Esophagus squamous epithelium (tissue), 5 donors: ENCODE measurements around the gene TSPAN18. TPM values are rescaled to one million over a fixed set of nuclear protein-coding genes. Genes with fewer than 3 reads are reported as not detected.

Experiments
- DNase-seq: peaks from one replicate; lab custom pipeline; 2025; lab: John Stamatoyannopoulos, UW
- H3K27ac ChIP-seq, 4 donors: fragments of 200-600 bp; sonication (generic); one replicate each; pipeline ENCODE4 v1.5.1; 2016 to 2019; ENCODE audit warnings: mild to moderate bottlenecking in 1 of 4
- H3K27me3 ChIP-seq, 4 donors: fragments of 200-600 bp; sonication (generic); 1 replicate in 3 of 4; 2 replicates in 1 of 4; pipeline versions ENCODE4 v1.5.1 to v1.6.0; 2017 to 2021; ENCODE audit warnings: antibody characterized with exemption in 1 of 4
- H3K36me3 ChIP-seq, 3 donors: fragments of 200-600 bp; sonication (generic); one replicate each; pipeline ENCODE4 v1.5.1; 2016 to 2019
- H3K4me1 ChIP-seq, 3 donors: fragments of 200-600 bp; sonication (generic); one replicate each; pipeline ENCODE4 v1.5.1; 2017 to 2019
- H3K4me3 ChIP-seq, 4 donors: fragments of 200-600 bp; sonication (generic); 1 replicate in 3 of 4; 2 replicates in 1 of 4; pipeline ENCODE4 v1.5.1; 2016 to 2019; ENCODE audit warnings: mild to moderate bottlenecking in 2 of 4, moderate library complexity in 1 of 4
- H3K9me3 ChIP-seq, 3 donors: fragments of 200-600 bp; sonication (generic); one replicate each; pipeline ENCODE4 v1.5.1; 2016 to 2019
- POLR2A ChIP-seq, 4 donors: fragments of 450-650 bp; IDR thresholded peaks; one replicate each; pipeline ENCODE4 v1.6.1; 2017; ENCODE audit warnings: antibody characterized with exemption in 4 of 4, mild to moderate bottlenecking in 4 of 4, moderate library complexity in 3 of 4
- WGBS, 2 donors: methylation state at CpG; one replicate each; pipeline ENCODE4 v1.1.5; 2018; 5-methylcytosine and 5-hydroxymethylcytosine counted together
- intact Hi-C: fragments of 100-400 bp; cut with DNase I; formaldehyde crosslinking; loops from one replicate; pipeline ENCODE4 v1.15.0; 2022
- total RNA-seq, 4 donors: library from RNA; depleted of rRNA; stranded (reverse); fragments of >200 nt; gene quantifications; one replicate each; pipeline ENCODE4 v1.1.0, GENCODE V29; 2016
- TF ChIP-seq, protein P1 (sequence below), 6 experiments: fragments of 450-650 bp in 4 of 6; fragments of 200-600 bp in 2 of 6; sonication (generic) in 2 of 6; IDR thresholded peaks; one replicate each; pipeline ENCODE4 v1.5.1; 2016 to 2019; ENCODE audit warnings: antibody characterized with exemption in 6 of 6, mild to moderate bottlenecking in 4 of 6, moderate library complexity in 4 of 6
- donor health status: DM: yes; HTN: yes; CAD: no.

Gene TSPAN18
- total RNA-seq, 4 donors from 2014 or later: 0.80 to 4.4 (median 2.0) TPM

DNA sequence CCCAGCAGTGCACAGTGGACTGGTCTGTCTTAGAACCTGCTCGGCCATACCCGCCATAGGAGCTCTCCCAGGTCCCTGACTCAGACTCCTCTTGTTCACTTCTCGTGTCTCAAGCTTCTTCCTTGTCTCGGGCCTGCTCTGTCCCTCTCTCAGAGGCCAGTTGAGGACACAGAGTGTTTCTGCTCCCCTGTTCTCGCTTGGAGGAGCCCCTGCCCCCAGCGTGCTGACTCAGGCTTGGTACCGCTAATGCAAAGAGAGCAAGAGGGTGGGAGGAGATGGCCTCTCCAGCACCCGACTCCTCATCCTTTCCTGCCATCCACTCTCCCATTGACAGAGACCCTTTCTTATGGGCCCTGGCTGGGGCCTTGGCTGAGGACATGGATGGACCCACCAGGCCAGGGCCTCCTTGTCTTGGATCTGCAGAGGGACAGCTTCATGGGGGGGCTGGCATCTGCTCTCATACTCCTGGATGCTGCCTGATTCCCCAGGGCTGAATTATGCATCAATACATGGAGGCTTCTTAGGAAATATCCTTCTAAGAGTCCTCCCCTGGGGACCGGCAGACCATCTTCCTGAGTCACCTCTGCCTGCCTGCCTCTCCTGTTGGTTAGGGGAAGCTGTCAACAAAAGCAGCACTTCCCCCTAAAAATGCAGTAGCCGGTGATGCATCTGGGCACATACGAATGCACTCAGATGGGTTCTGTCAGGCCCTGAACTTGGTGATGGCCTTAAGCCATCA is 15.9 kb downstream of the TSPAN18 start:
- Histone ChIP-seq H3K4me3 (no peak overlapping the region), H3K27me3 (peaks cover 0 to 8% (median 0%) of the 10 kb centered on the region in 4 donors), H3K36me3 (no peaks in the 10 kb centered on the region), H3K27ac (peak overlapping the region in 3 of 4 donors; percentile 62 to 76 (median 66)), H3K4me1 (peaks cover 3 to 60% (median 17%) of the 10 kb centered on the region in 3 donors), H3K9me3 (no peaks in the 10 kb centered on the region)
- WGBS, 2 donors: 78 to 94% methylated on average over 7 to 8 of the region's 11 CpGs
- intact Hi-C loops: no loop called here
- TF ChIP-seq POLR2A (IDR thresholded peaks at IDR 0.05): no peak
- TF ChIP-seq, protein P1, sequence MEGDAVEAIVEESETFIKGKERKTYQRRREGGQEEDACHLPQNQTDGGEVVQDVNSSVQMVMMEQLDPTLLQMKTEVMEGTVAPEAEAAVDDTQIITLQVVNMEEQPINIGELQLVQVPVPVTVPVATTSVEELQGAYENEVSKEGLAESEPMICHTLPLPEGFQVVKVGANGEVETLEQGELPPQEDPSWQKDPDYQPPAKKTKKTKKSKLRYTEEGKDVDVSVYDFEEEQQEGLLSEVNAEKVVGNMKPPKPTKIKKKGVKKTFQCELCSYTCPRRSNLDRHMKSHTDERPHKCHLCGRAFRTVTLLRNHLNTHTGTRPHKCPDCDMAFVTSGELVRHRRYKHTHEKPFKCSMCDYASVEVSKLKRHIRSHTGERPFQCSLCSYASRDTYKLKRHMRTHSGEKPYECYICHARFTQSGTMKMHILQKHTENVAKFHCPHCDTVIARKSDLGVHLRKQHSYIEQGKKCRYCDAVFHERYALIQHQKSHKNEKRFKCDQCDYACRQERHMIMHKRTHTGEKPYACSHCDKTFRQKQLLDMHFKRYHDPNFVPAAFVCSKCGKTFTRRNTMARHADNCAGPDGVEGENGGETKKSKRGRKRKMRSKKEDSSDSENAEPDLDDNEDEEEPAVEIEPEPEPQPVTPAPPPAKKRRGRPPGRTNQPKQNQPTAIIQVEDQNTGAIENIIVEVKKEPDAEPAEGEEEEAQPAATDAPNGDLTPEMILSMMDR (IDR thresholded peaks at IDR 0.05): no peak
- no peak for DNase-seq

DNA sequence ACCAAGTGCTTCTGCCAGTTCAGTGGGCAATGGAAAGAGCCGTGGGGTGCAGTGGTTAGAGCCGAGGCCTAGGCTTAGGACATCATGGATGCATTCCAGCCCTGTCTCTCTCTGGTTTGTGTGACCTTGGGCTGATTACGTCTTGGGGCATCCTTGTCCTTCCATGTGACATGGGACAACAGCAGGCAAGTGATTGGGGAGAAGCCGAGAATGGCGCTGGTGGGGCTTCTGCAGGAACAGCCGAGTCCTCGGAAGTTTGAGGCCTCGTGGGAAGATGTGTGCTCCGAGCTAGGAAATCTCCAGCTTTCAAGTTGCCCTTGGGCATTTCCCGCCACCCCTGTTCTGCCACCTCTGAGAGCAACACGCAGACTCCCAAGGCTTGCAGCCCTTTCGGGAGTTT is 16.6 kb downstream of the TSPAN18 start:
- Histone ChIP-seq H3K27ac (peak overlapping the region in 3 of 4 donors; percentile 62 to 76 (median 66)), H3K4me3 (no peak overlapping the region), H3K9me3 (no peaks in the 10 kb centered on the region), H3K4me1 (peaks cover 3 to 65% (median 17%) of the 10 kb centered on the region in 3 donors), H3K27me3 (peaks cover 0 to 8% (median 0%) of the 10 kb centered on the region in 4 donors), H3K36me3 (no peaks in the 10 kb centered on the region)
- 76 to 100% methylated on average over 3 to 8 of the region's 12 CpGs for WGBS, 2 donors
- intact Hi-C loops: no loop called here
- TF ChIP-seq, protein P1 (IDR thresholded peaks at IDR 0.05): no peak
- no peak for TF ChIP-seq POLR2A (IDR thresholded peaks at IDR 0.05)
- DNase-seq: no peak

- H3K27ac ChIP-seq: peak overlapping the region in 3 of 4 donors; percentile 62 to 76 (median 66)
Measured at GRCh38 chr11:44743959-44744557, 17.3 kb downstream of the TSPAN18 start.

GRCh38 chr11:44746894-44747293 is 20.1 kb downstream of the TSPAN18 start:
- no peak overlapping the region for H3K4me3 ChIP-seq
- 60 to 62% methylated on average over 2 of the region's 7 CpGs for WGBS, 2 donors
- H3K36me3 ChIP-seq: no peaks in the 10 kb centered on the region
- no peaks in the 10 kb centered on the region for H3K9me3 ChIP-seq
- peak overlapping the region; percentile 49 to 79 (median 72) for H3K27ac ChIP-seq
- no peak for TF ChIP-seq POLR2A (IDR thresholded peaks at IDR 0.05)
- TF ChIP-seq, protein P1 (IDR thresholded peaks at IDR 0.05): no peak
- intact Hi-C loops: no loop called here
- no peak for DNase-seq
- H3K27me3 ChIP-seq: no peaks in the 10 kb centered on the region
- peaks cover 3 to 62% (median 5%) of the 10 kb centered on the region in 3 donors for H3K4me1 ChIP-seq

More at GRCh38 chr11:44743959-44744557, 17.3 kb downstream of the TSPAN18 start:
- no peaks in the 10 kb centered on the region for H3K9me3 ChIP-seq
- DNase-seq: no peak
- H3K27me3 ChIP-seq: peaks cover 0 to 8% (median 0%) of the 10 kb centered on the region in 4 donors
- no peaks in the 10 kb centered on the region for H3K36me3 ChIP-seq
- H3K4me3 ChIP-seq: no peak overlapping the region
- H3K4me1 ChIP-seq: peaks cover 3 to 72% (median 17%) of the 10 kb centered on the region in 3 donors
- intact Hi-C loops: no loop called here
- TF ChIP-seq, protein P1 (IDR thresholded peaks at IDR 0.05): no peak
- TF ChIP-seq POLR2A (IDR thresholded peaks at IDR 0.05): no peak
- 66 to 90% methylated on average over 4 to 5 of the region's 5 CpGs for WGBS, 2 donors

DNA sequence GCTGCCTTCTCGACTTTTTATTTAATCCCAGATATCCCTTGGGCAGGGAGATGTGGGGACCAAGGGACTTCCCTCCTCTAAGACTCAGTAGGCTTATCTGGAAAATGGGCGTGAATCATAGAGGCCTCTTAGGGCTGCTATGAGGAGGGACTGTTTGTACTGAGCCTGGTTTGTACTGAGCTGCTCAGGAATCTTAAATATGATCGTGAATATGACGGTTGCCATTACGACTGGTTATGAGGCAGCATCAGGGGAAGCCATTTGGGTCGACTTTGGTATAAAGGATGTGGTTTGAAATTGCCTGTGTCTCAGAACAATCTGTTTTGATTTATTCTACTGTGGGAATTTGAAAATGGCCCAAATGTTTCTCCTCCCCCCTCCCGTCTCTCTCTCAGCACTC is 20.6 kb downstream of the TSPAN18 start:
- WGBS, 2 donors: 41 to 58% methylated on average over 6 to 7 of the region's 7 CpGs
- no peaks in the 10 kb centered on the region for H3K9me3 ChIP-seq
- H3K27ac ChIP-seq: peak overlapping the region; percentile 49 to 79 (median 72)
- no peaks in the 10 kb centered on the region for H3K27me3 ChIP-seq
- TF ChIP-seq POLR2A (IDR thresholded peaks at IDR 0.05): no peak
- TF ChIP-seq, protein P1 (IDR thresholded peaks at IDR 0.05): no peak
- peaks cover 3 to 58% (median 4%) of the 10 kb centered on the region in 3 donors for H3K4me1 ChIP-seq
- H3K36me3 ChIP-seq: no peaks in the 10 kb centered on the region
- DNase-seq: no peak
- intact Hi-C loops: no loop called here
- no peak overlapping the region for H3K4me3 ChIP-seq
